Measurements from ENCODE around the gene GHSR.

GHSR gene

DNA sequence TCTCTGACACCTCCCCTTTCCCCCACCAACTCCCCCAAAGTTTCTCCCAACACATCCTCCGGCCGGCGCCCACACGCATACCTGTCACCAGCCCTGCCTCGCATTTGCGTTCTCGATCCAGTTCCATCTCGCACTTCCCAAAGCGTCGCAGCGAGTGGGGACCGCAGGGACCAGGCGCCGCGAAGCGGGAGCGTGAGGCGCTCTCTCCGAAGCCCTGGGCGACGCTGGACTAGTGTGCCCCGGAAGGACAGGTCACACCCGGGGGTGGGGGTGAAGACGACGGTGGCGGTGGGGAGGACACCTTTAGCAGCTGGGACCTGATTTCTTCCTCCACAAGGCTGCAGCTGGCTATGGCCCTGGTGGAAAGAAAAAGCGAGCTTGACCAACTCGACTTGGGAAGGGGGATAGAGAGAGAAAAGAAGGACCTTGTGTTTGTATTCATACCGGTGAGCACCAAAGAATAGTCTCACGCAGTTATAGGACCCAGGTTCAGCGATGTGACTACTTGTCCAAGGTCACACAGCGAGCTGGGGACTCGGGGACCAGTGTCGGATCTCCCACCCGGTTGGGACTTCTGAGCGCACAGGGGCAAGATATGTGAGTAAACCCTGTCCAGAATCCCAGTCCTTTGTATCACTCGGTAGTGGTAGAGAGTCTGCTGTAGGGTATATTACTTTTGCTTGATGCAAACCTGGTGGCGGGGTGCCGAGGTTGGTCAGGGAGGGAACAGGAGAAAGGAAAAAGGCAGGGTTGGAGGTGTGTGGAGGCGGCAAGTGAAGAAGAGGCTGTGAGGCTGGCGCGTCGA lies 607 bp upstream of the GHSR start:
- Histone ChIP-seq H3K27me3 (ENCODE audit: low read length) (no peaks in the 10 kb centered on the region), H3K27ac (ENCODE audit: low read depth, low read length) (no peak overlapping the region), H3K9me2 (replicated peaks; ENCODE audit: insufficient read depth, low read length) (no peaks in the 10 kb centered on the region), H3K9ac (ENCODE audit: low read length) (no peak overlapping the region), H3K4me3 (ENCODE audit: insufficient read depth, low read length, poor library complexity, severe bottlenecking) (no peak overlapping the region), H3K36me3 (ENCODE audit: low read length) (no peaks in the 10 kb centered on the region), H3F3A (ENCODE audit: insufficient read depth) (no peaks in the 10 kb centered on the region), H3K9me3 (ENCODE audit: insufficient read depth, low read length) (no peaks in the 10 kb centered on the region), H3K79me2 (ENCODE audit: insufficient read depth, low read length) (no peaks in the 10 kb centered on the region), H3K4me2 (ENCODE audit: low read depth, low read length, poor library complexity, severe bottlenecking) (no peak overlapping the region), H2AFZ (ENCODE audit: low read depth, low read length, severe bottlenecking) (no peak overlapping the region), H4K20me1 (ENCODE audit: low read depth, low read length) (no peaks in the 10 kb centered on the region)
- TF ChIP-seq, protein P1, sequence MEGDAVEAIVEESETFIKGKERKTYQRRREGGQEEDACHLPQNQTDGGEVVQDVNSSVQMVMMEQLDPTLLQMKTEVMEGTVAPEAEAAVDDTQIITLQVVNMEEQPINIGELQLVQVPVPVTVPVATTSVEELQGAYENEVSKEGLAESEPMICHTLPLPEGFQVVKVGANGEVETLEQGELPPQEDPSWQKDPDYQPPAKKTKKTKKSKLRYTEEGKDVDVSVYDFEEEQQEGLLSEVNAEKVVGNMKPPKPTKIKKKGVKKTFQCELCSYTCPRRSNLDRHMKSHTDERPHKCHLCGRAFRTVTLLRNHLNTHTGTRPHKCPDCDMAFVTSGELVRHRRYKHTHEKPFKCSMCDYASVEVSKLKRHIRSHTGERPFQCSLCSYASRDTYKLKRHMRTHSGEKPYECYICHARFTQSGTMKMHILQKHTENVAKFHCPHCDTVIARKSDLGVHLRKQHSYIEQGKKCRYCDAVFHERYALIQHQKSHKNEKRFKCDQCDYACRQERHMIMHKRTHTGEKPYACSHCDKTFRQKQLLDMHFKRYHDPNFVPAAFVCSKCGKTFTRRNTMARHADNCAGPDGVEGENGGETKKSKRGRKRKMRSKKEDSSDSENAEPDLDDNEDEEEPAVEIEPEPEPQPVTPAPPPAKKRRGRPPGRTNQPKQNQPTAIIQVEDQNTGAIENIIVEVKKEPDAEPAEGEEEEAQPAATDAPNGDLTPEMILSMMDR (IDR thresholded peaks at IDR 0.05; ENCODE audit: insufficient read depth, low read length, poor library complexity, severe bottlenecking), result no peak
- TF ChIP-seq EZH2phosphoT487 (conservative IDR thresholded peaks at IDR 0.05; ENCODE audit: low read length), result no peak

DNA sequence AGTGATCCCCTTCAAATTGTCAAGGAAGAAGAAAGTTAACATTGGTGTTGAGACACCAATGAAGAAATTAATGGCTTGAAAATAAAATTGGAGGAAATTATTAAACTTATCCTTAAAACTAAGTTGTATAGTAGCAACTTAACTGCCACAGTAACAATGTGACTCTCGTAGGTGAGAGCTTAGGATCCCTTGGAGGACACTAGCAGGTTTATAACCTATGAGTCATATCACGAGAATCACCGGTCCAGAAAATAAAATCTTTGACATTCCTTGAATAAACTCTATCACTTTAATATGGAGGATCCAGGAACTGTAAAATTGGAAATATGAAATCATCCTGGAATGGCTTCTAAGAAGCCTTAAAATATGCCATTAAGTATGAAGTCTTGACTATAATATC lies 2.1 kb downstream of the GHSR start:
- Histone ChIP-seq H3K79me2 (ENCODE audit: insufficient read depth, low read length) (no peaks in the 10 kb centered on the region), H3K27ac (ENCODE audit: low read depth, low read length) (no peak overlapping the region), H3K9me3 (ENCODE audit: insufficient read depth, low read length) (no peaks in the 10 kb centered on the region), H3F3A (ENCODE audit: insufficient read depth) (no peaks in the 10 kb centered on the region), H3K4me3 (ENCODE audit: insufficient read depth, low read length, poor library complexity, severe bottlenecking) (no peak overlapping the region), H4K20me1 (ENCODE audit: low read depth, low read length) (no peaks in the 10 kb centered on the region), H3K27me3 (ENCODE audit: low read length) (no peaks in the 10 kb centered on the region), H3K9me2 (replicated peaks; ENCODE audit: insufficient read depth, low read length) (no peaks in the 10 kb centered on the region), H3K36me3 (ENCODE audit: low read length) (no peaks in the 10 kb centered on the region), H2AFZ (ENCODE audit: low read depth, low read length, severe bottlenecking) (no peak overlapping the region), H3K4me2 (ENCODE audit: low read depth, low read length, poor library complexity, severe bottlenecking) (no peak overlapping the region), H3K9ac (ENCODE audit: low read length) (no peak overlapping the region)
- TF ChIP-seq, protein P1 (IDR thresholded peaks at IDR 0.05; ENCODE audit: insufficient read depth, low read length, poor library complexity, severe bottlenecking), result no peak
- TF ChIP-seq EZH2phosphoT487 (conservative IDR thresholded peaks at IDR 0.05; ENCODE audit: low read length), result no peak

DNA sequence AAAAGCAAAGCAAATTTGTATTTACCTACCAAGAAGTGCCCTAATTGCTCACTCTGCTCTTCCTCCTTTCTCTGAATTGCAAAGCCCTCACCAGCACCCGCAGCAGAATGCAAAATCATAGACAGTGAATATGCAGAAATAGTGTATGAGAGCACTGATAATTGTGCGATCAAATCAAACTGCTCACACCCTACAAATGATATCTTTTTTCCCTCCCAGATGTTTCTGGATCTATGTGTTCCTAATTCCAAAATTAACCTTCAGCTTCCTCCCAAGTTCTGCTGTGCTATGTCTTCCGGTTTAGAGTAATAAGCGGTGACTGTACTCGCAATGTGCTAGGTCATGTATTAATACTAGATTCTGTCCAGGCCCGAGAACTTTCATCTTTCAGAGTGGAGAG lies 3.4 kb downstream of the GHSR start:
- Histone ChIP-seq H3K27ac (ENCODE audit: low read depth, low read length) (no peak overlapping the region), H3K4me3 (ENCODE audit: insufficient read depth, low read length, poor library complexity, severe bottlenecking) (no peak overlapping the region), H3K4me2 (ENCODE audit: low read depth, low read length, poor library complexity, severe bottlenecking) (no peak overlapping the region), H4K20me1 (ENCODE audit: low read depth, low read length) (no peaks in the 10 kb centered on the region), H3K79me2 (ENCODE audit: insufficient read depth, low read length) (no peaks in the 10 kb centered on the region), H2AFZ (ENCODE audit: low read depth, low read length, severe bottlenecking) (no peak overlapping the region), H3K9ac (ENCODE audit: low read length) (no peak overlapping the region), H3K9me3 (ENCODE audit: insufficient read depth, low read length) (no peaks in the 10 kb centered on the region), H3F3A (ENCODE audit: insufficient read depth) (no peaks in the 10 kb centered on the region), H3K27me3 (ENCODE audit: low read length) (no peaks in the 10 kb centered on the region), H3K36me3 (ENCODE audit: low read length) (no peaks in the 10 kb centered on the region), H3K9me2 (replicated peaks; ENCODE audit: insufficient read depth, low read length) (no peaks in the 10 kb centered on the region)
- TF ChIP-seq, protein P1 (IDR thresholded peaks at IDR 0.05; ENCODE audit: insufficient read depth, low read length, poor library complexity, severe bottlenecking), result no peak
- TF ChIP-seq EZH2phosphoT487 (conservative IDR thresholded peaks at IDR 0.05; ENCODE audit: low read length), result no peak
